CD4-positive, alpha-beta memory T cell (primary cell): Measurements from ENCODE around the gene PLEKHJ1. TPM values are rescaled to one million over a fixed set of nuclear protein-coding genes. Genes with fewer than 3 reads are reported as not detected.

Experiments used
- CTCF ChIA-PET: fragments of 350-600 bp; sonication (Branson Sonifier 250); formaldehyde crosslinking; loops from one replicate; lab custom pipeline; 2021; ENCODE audit warnings: inconsistent platforms; ENCODE audit not compliant: partially characterized antibody; lab: Charles Lee
- POLR2A ChIA-PET: fragments of 350-600 bp; sonication (Branson Sonifier 250); formaldehyde crosslinking; loops from one replicate; lab custom pipeline; 2021; ENCODE audit not compliant: partially characterized antibody; lab: Charles Lee
- DNase-seq, 5 donors: peaks; one replicate each; pipeline versions ENCODE4 v3.0.0 to v3.0.0-alpha.2; 2020 to 2022; ENCODE audit warnings: mixed read lengths in 1 of 5
- H3K27ac ChIP-seq: one replicate; pipeline ENCODE4 v1.7.0; 2013; ENCODE audit warnings: low read depth, low read length
- H3K27me3 ChIP-seq: 2 replicates; pipeline ENCODE4 v1.7.0; 2013; ENCODE audit warnings: mild to moderate bottlenecking, low read length, moderate library complexity; ENCODE audit not compliant: insufficient read depth
- H3K36me3 ChIP-seq: 2 replicates; pipeline ENCODE4 v1.7.0; 2013; ENCODE audit warnings: mild to moderate bottlenecking, low read length, moderate library complexity; ENCODE audit not compliant: insufficient read depth
- H3K4me1 ChIP-seq: 2 replicates; pipeline ENCODE4 v1.7.0; 2013; ENCODE audit warnings: mild to moderate bottlenecking, low read length, moderate library complexity; ENCODE audit not compliant: insufficient read depth
- H3K4me3 ChIP-seq, 2 donors: one replicate each; pipeline ENCODE4 v1.7.0; 2013; ENCODE audit warnings: low read length in 2 of 2, mild to moderate bottlenecking in 1 of 2
- H3K9me3 ChIP-seq, 2 donors: one replicate each; pipeline ENCODE4 v1.7.0; 2013; ENCODE audit warnings: low read length in 2 of 2, control low read depth in 1 of 2; ENCODE audit not compliant: control insufficient read depth in 1 of 2
- H3K27ac Mint-ChIP-seq, 7 donors: one replicate each; pipeline ENCODE4 v1.8.0; 2020 to 2021; ENCODE audit warnings: mixed read lengths in 7 of 7, mild to moderate bottlenecking in 6 of 7, inconsistent platforms in 3 of 7, moderate library complexity in 3 of 7
- H3K27me3 Mint-ChIP-seq, 2 donors: one replicate each; pipeline ENCODE4 v1.8.0; 2020 to 2021; ENCODE audit warnings: mixed read lengths in 2 of 2
- H3K36me3 Mint-ChIP-seq, 2 donors: one replicate each; pipeline ENCODE4 v1.8.0; 2020 to 2021; ENCODE audit warnings: mixed read lengths in 2 of 2, inconsistent platforms in 1 of 2, mild to moderate bottlenecking in 1 of 2
- H3K4me1 Mint-ChIP-seq, 4 donors: one replicate each; pipeline ENCODE4 v1.8.0; 2020 to 2021; ENCODE audit warnings: mixed read lengths in 4 of 4, mild to moderate bottlenecking in 1 of 4
- H3K4me3 Mint-ChIP-seq, 8 donors: one replicate each; pipeline ENCODE4 v1.8.0; 2020 to 2021; ENCODE audit warnings: mixed read lengths in 8 of 8, mild to moderate bottlenecking in 7 of 8, moderate library complexity in 6 of 8, inconsistent platforms in 3 of 8
- H3K9me3 Mint-ChIP-seq, 8 donors: one replicate each; pipeline ENCODE4 v1.8.0; 2020 to 2021; ENCODE audit warnings: mixed read lengths in 8 of 8, mild to moderate bottlenecking in 5 of 8, inconsistent platforms in 3 of 8, moderate library complexity in 1 of 8
- intact Hi-C: fragments of 100-400 bp; cut with micrococcal nuclease; formaldehyde crosslinking; loops from one replicate; pipeline ENCODE4 v1.15.1; 2023
- polyA plus RNA-seq, 2 donors: library from polyadenylated mRNA; unstranded; fragments of 300-500 nt; fragmentation: Illumina TruSeq; gene quantifications; one replicate each; pipeline ENCODE4 v1.2.3, GENCODE V29; 2021
- total RNA-seq, 2 experiments: library from RNA; stranded (reverse); gene quantifications; one replicate each; pipeline ENCODE4 v1.2.3, GENCODE V29; 2021

The PLEKHJ1 gene
- total and polyA plus RNA-seq, 4 experiments from 2014 or later, result 64.9 to 119 (median 85.2) TPM

GRCh38 chr19:2261438-2262172, 25.5 kb upstream of the PLEKHJ1 start:
- ChIA-PET POLR2A (interaction anchor here (1.1 to 16.7 kb wide), 4 partner anchors 10 to 23 kb away, joined by 3 to 325 read pairs (median 91); partner anchors contain the start of genes PLEKHJ1 and SF3A2), CTCF (interaction anchor here (0.6 to 5.1 kb wide), 12 partner anchors 9 to 131 kb away, joined by 3 to 75 read pairs (median 4); partner anchors contain the start of genes AMH and PLEKHJ1)
- Mint-ChIP-seq H3K4me1 (peaks cover 19 to 56% (median 31%) of the 10 kb centered on the region in 4 donors), H3K36me3 (no peaks in the 10 kb centered on the region), H3K27me3 (no peaks in the 10 kb centered on the region), H3K4me3 (peak overlapping the region in 6 of 8 donors; percentile 34 to 74 (median 58)), H3K27ac (peak overlapping the region in 6 of 7 donors; percentile 75 to 91 (median 88)), H3K9me3 (no peaks in the 10 kb centered on the region)
- Histone ChIP-seq H3K4me1 (peaks cover 52% of the 10 kb centered on the region), H3K36me3 (no peaks in the 10 kb centered on the region), H3K9me3 (no peaks in the 10 kb centered on the region), H3K27me3 (no peaks in the 10 kb centered on the region), H3K27ac (no peak overlapping the region), H3K4me3 (no peak overlapping the region)
- intact Hi-C loops, result no loop called here
- peak in 4 of 5 donors; percentile 49 to 57 (median 52) for DNase-seq

DNA sequence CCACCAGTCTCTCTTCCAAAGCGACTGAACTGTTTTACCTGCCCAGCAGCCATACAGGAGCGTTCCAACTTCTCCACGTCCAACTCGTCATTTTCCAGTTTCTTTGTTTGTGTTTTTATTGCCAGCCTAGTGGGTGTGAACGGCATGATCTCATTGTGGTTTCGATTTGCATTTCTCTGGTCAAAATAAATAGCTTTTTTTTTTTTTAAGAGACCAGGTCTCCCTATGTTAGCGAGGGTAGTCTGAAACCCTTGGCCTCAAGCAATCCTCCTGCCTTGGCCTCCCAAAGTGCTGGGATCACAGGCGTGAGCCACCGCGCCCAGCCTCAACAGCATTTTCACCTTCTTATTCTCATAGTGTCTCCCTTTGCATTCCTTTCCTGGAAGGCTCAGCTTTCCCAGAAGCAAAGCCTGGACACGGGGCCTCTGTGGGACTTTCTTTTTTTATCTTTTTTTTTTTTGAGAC, 24.2 kb upstream of the PLEKHJ1 start:
- ChIA-PET CTCF (interaction anchor here (0.6 to 5.1 kb wide), 7 partner anchors 11 to 331 kb away, joined by 3 to 75 read pairs (median 13); partner anchors contain the start of genes AP3D1 and PLEKHJ1), POLR2A (interaction anchor here (0.8 to 16.7 kb wide), 5 partner anchors 9 to 104 kb away, joined by 3 to 325 read pairs (median 24); partner anchors contain the start of genes PLEKHJ1 and SF3A2)
- H3K4me1 ChIP-seq, result peaks cover 46% of the 10 kb centered on the region
- H3K4me1 Mint-ChIP-seq, result peaks cover 17 to 52% (median 30%) of the 10 kb centered on the region in 4 donors
- H3K36me3 Mint-ChIP-seq, result no peaks in the 10 kb centered on the region
- peak in 1 of 5 donors; percentile 52 for DNase-seq
- H3K4me3 Mint-ChIP-seq, result peak overlapping the region; percentile 47 to 87 (median 76)
- H3K9me3 Mint-ChIP-seq, result no peaks in the 10 kb centered on the region
- no peaks in the 10 kb centered on the region for H3K27me3 Mint-ChIP-seq
- no peaks in the 10 kb centered on the region for H3K9me3 ChIP-seq
- no peak overlapping the region for H3K4me3 ChIP-seq
- no peaks in the 10 kb centered on the region for H3K36me3 ChIP-seq
- intact Hi-C loops, result no loop called here
- H3K27ac Mint-ChIP-seq, result peak overlapping the region; percentile 86 to 97 (median 90)
- H3K27ac ChIP-seq, result peak overlapping the region; percentile 7
- no peaks in the 10 kb centered on the region for H3K27me3 ChIP-seq

GRCh38 chr19:2259336-2259735, 23.2 kb upstream of the PLEKHJ1 start:
- POLR2A ChIA-PET, result interaction anchor here (0.6 to 16.7 kb wide), 8 partner anchors 8 to 876 kb away, joined by 3 to 325 read pairs (median 4); partner anchors contain the start of genes AMH, PLEKHJ1 and SF3A2
- peak overlapping the region; percentile 61 to 93 (median 86) for H3K27ac Mint-ChIP-seq
- peaks cover 46% of the 10 kb centered on the region for H3K4me1 ChIP-seq
- no peak overlapping the region for H3K4me3 ChIP-seq
- H3K4me1 Mint-ChIP-seq, result peaks cover 17 to 52% (median 30%) of the 10 kb centered on the region in 4 donors
- H3K9me3 ChIP-seq, result no peaks in the 10 kb centered on the region
- CTCF ChIA-PET, result interaction anchor here (0.7 to 5.1 kb wide), 11 partner anchors 9 to 133 kb away, joined by 3 to 75 read pairs (median 7); partner anchors contain the start of gene PLEKHJ1
- intact Hi-C loops, result no loop called here
- no peaks in the 10 kb centered on the region for H3K36me3 Mint-ChIP-seq
- peak overlapping the region in 7 of 8 donors; percentile 21 to 80 (median 57) for H3K4me3 Mint-ChIP-seq
- no peaks in the 10 kb centered on the region for H3K36me3 ChIP-seq
- no peak for DNase-seq
- no peaks in the 10 kb centered on the region for H3K27me3 ChIP-seq
- no peaks in the 10 kb centered on the region for H3K27me3 Mint-ChIP-seq
- no peak overlapping the region for H3K27ac ChIP-seq
- no peaks in the 10 kb centered on the region for H3K9me3 Mint-ChIP-seq

GRCh38 chr19:2255982-2256685, 20.0 kb upstream of the PLEKHJ1 start, which contains the start of gene JSRP1:
JSRP1 (minus strand) TSS chr19:2256417; CDS start chr19:2255314, 1,103 bp downstream.
- Histone ChIP-seq H3K9me3 (no peaks in the 10 kb centered on the region), H3K27me3 (no peaks in the 10 kb centered on the region), H3K4me3 (no peak within 1 kb of the TSS), H3K4me1 (peaks cover 60% of the 10 kb centered on the region), H3K27ac (no peak within 1 kb of the TSS), H3K36me3 (no peaks in the 10 kb centered on the region)
- H3K27ac Mint-ChIP-seq, result peak within 1 kb of the TSS; percentile 78 to 98 (median 90)
- peaks cover 0 to 1% of the 10 kb centered on the region in 2 donors for H3K36me3 Mint-ChIP-seq
- DNase-seq, result peak in 1 of 5 donors; percentile 44
- ChIA-PET CTCF (interaction anchor here (0.9 kb wide), 1 partner anchor 20 kb away, joined by 3 read pairs; the partner anchor contains the start of gene PLEKHJ1), POLR2A (interaction anchor here (1.3 to 16.7 kb wide), 3 partner anchors 15 to 343 kb away, joined by 3 to 325 read pairs (median 167); partner anchors contain the start of genes PLEKHJ1 and SF3A2)
- H3K4me3 Mint-ChIP-seq, result peak within 1 kb of the TSS in 4 of 8 donors; percentile 21 to 72 (median 59)
- H3K27me3 Mint-ChIP-seq, result no peaks in the 10 kb centered on the region
- H3K4me1 Mint-ChIP-seq, result peaks cover 15 to 49% (median 30%) of the 10 kb centered on the region in 4 donors
- H3K9me3 Mint-ChIP-seq, result no peaks in the 10 kb centered on the region
- intact Hi-C loops, result no loop called here

- Mint-ChIP-seq H3K27ac (peak overlapping the region in 1 of 7 donors; percentile 31), H3K27me3 (no peaks in the 10 kb centered on the region), H3K4me1 (peaks cover 14 to 42% (median 27%) of the 10 kb centered on the region in 4 donors), H3K36me3 (peaks cover 0 to 1% of the 10 kb centered on the region in 2 donors), H3K9me3 (no peaks in the 10 kb centered on the region), H3K4me3 (peak overlapping the region in 1 of 8 donors; percentile 20)
- CTCF ChIA-PET, result interaction anchor here (0.9 to 2.9 kb wide), 2 partner anchors 16 to 19 kb away, joined by 3 to 19 read pairs; partner anchors contain the start of gene PLEKHJ1
- intact Hi-C loops, result no loop called here
- H3K36me3 ChIP-seq, result no peaks in the 10 kb centered on the region
- no peaks in the 10 kb centered on the region for H3K27me3 ChIP-seq
- H3K9me3 ChIP-seq, result no peaks in the 10 kb centered on the region
- no peak for DNase-seq
- peaks cover 60% of the 10 kb centered on the region for H3K4me1 ChIP-seq
- H3K27ac ChIP-seq, result no peak overlapping the region
- H3K4me3 ChIP-seq, result no peak overlapping the region
- POLR2A ChIA-PET, result interaction anchor here (1.3 to 16.7 kb wide), 3 partner anchors 16 to 344 kb away, joined by 3 to 325 read pairs (median 167); partner anchors contain the start of genes PLEKHJ1 and SF3A2
Measured at GRCh38 chr19:2255112-2255845, 19.1 kb upstream of the PLEKHJ1 start.
